ENCODE data around the gene CIC. TPM values are rescaled to one million over a fixed set of nuclear protein-coding genes. Genes with fewer than 3 reads are reported as not detected.

CIC gene
- total and polyA plus RNA-seq, 2 of the 13 experiments (the other 11 are each of a cell fraction or from before 2014, with no cell fraction given) = 5.9 to 8.0 TPM

DNA sequence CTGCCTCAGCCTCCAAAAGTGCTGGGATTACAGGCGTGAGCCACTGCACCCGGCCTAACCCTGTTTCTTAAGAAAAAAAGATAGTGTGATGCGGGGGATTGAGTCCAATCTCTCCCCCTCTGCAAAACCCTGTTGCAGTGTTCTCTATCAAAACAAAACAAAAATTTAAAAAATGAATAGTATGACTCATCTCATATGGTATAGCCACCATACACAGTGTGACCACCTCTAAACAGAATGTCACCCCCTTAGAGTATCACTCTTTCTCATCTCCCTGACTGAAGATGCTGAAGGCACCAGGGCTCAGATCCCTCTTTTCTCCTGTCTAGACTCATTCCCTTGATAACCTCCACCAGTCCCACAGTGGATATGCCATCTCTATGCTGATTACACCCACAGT lies 7.3 kb upstream of the CIC start:
- TF ChIP-seq, protein P1, sequence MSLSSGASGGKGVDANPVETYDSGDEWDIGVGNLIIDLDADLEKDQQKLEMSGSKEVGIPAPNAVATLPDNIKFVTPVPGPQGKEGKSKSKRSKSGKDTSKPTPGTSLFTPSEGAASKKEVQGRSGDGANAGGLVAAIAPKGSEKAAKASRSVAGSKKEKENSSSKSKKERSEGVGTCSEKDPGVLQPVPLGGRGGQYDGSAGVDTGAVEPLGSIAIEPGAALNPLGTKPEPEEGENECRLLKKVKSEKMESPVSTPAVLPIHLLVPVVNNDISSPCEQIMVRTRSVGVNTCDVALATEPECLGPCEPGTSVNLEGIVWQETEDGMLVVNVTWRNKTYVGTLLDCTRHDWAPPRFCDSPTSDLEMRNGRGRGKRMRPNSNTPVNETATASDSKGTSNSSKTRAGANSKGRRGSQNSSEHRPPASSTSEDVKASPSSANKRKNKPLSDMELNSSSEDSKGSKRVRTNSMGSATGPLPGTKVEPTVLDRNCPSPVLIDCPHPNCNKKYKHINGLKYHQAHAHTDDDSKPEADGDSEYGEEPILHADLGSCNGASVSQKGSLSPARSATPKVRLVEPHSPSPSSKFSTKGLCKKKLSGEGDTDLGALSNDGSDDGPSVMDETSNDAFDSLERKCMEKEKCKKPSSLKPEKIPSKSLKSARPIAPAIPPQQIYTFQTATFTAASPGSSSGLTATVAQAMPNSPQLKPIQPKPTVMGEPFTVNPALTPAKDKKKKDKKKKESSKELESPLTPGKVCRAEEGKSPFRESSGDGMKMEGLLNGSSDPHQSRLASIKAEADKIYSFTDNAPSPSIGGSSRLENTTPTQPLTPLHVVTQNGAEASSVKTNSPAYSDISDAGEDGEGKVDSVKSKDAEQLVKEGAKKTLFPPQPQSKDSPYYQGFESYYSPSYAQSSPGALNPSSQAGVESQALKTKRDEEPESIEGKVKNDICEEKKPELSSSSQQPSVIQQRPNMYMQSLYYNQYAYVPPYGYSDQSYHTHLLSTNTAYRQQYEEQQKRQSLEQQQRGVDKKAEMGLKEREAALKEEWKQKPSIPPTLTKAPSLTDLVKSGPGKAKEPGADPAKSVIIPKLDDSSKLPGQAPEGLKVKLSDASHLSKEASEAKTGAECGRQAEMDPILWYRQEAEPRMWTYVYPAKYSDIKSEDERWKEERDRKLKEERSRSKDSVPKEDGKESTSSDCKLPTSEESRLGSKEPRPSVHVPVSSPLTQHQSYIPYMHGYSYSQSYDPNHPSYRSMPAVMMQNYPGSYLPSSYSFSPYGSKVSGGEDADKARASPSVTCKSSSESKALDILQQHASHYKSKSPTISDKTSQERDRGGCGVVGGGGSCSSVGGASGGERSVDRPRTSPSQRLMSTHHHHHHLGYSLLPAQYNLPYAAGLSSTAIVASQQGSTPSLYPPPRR (CRISPR knock-in tag; IDR thresholded peaks at IDR 0.05; ENCODE audit: borderline replicate concordance) = no peak
- TF ChIP-seq, protein P2, sequence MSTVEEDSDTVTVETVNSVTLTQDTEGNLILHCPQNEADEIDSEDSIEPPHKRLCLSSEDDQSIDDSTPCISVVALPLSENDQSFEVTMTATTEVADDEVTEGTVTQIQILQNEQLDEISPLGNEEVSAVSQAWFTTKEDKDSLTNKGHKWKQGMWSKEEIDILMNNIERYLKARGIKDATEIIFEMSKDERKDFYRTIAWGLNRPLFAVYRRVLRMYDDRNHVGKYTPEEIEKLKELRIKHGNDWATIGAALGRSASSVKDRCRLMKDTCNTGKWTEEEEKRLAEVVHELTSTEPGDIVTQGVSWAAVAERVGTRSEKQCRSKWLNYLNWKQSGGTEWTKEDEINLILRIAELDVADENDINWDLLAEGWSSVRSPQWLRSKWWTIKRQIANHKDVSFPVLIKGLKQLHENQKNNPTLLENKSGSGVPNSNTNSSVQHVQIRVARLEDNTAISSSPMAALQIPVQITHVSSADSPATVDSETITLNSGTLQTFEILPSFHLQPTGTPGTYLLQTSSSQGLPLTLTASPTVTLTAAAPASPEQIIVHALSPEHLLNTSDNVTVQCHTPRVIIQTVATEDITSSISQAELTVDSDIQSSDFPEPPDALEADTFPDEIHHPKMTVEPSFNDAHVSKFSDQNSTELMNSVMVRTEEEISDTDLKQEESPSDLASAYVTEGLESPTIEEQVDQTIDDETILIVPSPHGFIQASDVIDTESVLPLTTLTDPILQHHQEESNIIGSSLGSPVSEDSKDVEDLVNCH (CRISPR knock-in tag; IDR thresholded peaks at IDR 0.05) = no peak
- TF ChIP-seq RBAK (CRISPR knock-in tag; IDR thresholded peaks at IDR 0.05) (no peak), NCOA2 (CRISPR knock-in tag; IDR thresholded peaks at IDR 0.05) (no peak), YEATS2 (CRISPR knock-in tag; IDR thresholded peaks at IDR 0.05; ENCODE audit: borderline replicate concordance) (no peak), MAFG (CRISPR knock-in tag; IDR thresholded peaks at IDR 0.05) (no peak), ZNF644 (CRISPR knock-in tag; IDR thresholded peaks at IDR 0.05; ENCODE audit: low read depth) (no peak), ZNF317 (CRISPR knock-in tag; IDR thresholded peaks at IDR 0.05) (no peak)
- DNase-seq (ENCODE audit: low spot score) (no peak), ATAC-seq (no peak), FAIRE-seq (no peak)
- in situ Hi-C loops (cut with HindIII; ENCODE audit: extremely low pct_ligation_motif_present, low pct_unique_long_range_greater_than_20kb) = no loop called here
- CTCF ChIA-PET (ENCODE audit: low intra/inter-chr PET ratio, low total read pairs) = no interaction called here
- H3K79me2 ChIP-seq (ENCODE audit: insufficient read depth, low read length) = no peaks in the 10 kb centered on the region
- 71% methylated on average over 3 of the region's 3 CpGs for WGBS (ENCODE audit: low lambda C conversion rate)
- no peak overlapping the region for H2AFZ ChIP-seq (ENCODE audit: low read length)
- no peaks in the 10 kb centered on the region for H3K9me3 ChIP-seq (ENCODE audit: low read length)
- no peak overlapping the region for H3K4me3 ChIP-seq (replicated peaks in 1 of 3; ENCODE audit: insufficient read depth in 1 of 3, low read depth in 2 of 3, low read length in 3 of 3)
- H3K27me3 ChIP-seq (ENCODE audit: control insufficient read depth in 1 of 2, insufficient read depth in 2 of 2, low read length in 2 of 2) = no peaks in the 10 kb centered on the region
- POLR2A ChIA-PET = no interaction called here
- no peaks in the 10 kb centered on the region for H4K20me1 ChIP-seq (ENCODE audit: insufficient read depth, low read length)
- BruUV-seq (replicated peaks) = no TSS peak
- no peak overlapping the region for H3K4me2 ChIP-seq (ENCODE audit: low read depth, low read length)
- H3K9ac ChIP-seq (ENCODE audit: insufficient read depth, low read depth, low read length) = no peak overlapping the region
- intact Hi-C loops (cut with micrococcal nuclease; ENCODE audit: unreplicated experiment) = no loop called here
- H3K4me1 ChIP-seq (ENCODE audit: insufficient read depth, low read length) = peaks cover 31% of the 10 kb centered on the region
- no peak overlapping the region for H3K27ac ChIP-seq (ENCODE audit: extremely low read length, insufficient read depth, low read length)
- no peaks in the 10 kb centered on the region for H3K36me3 ChIP-seq (replicated peaks in 1 of 2; ENCODE audit: control insufficient read depth in 1 of 2, insufficient read depth in 2 of 2, low read length in 2 of 2)
